H1 (cell line): Measurements from ENCODE around the gene ABI3BP. TPM values are rescaled to one million over a fixed set of nuclear protein-coding genes. Genes with fewer than 3 reads are reported as not detected.

Experiments used
- CTCF ChIA-PET: fragments of 300-600 bp; sonication (Branson Sonifier 250); formaldehyde crosslinking; loops from one replicate; lab custom pipeline; 2021; ENCODE audit not compliant: partially characterized antibody; lab: Charles Lee
- POLR2A ChIA-PET: fragments of 300-600 bp; sonication (Branson Sonifier 250); formaldehyde crosslinking; loops from one replicate; lab custom pipeline; 2021; ENCODE audit warnings: inconsistent platforms; ENCODE audit not compliant: partially characterized antibody; lab: Charles Lee
- DNase-seq, 2 experiments: peaks; one replicate each; pipeline versions ENCODE4 v3.0.0 to v3.0.0-alpha.2; 2010 to 2022; ENCODE audit warnings: low spot score in 2 of 2, low read depth in 1 of 2, mixed read lengths in 1 of 2
- FAIRE-seq: peaks from 2 replicates; lab custom pipeline; 2011; peaks lifted over from hg19 to GRCh38; lab: Jason Lieb, UNC
- H2AFZ ChIP-seq: 2 replicates; pipeline ENCODE4 v1.8.1; 2012; ENCODE audit warnings: low read length, inconsistent platforms
- H2AK5ac ChIP-seq: 2 replicates; pipeline ENCODE4 v1.6.1; 2013; ENCODE audit warnings: low read depth, low read length
- H2BK120ac ChIP-seq: replicated peaks from 2 replicates; pipeline ENCODE3; 2013; ENCODE audit warnings: low read depth, low read length, inconsistent platforms
- H2BK12ac ChIP-seq: 2 replicates; pipeline ENCODE4 v1.6.1; 2013; ENCODE audit warnings: low read depth, low read length
- H2BK15ac ChIP-seq: 2 replicates; pipeline ENCODE4 v1.6.1; 2013; ENCODE audit warnings: low read length
- H2BK20ac ChIP-seq: 2 replicates; pipeline ENCODE4 v1.6.1; 2013; ENCODE audit warnings: low read length
- H2BK5ac ChIP-seq: 2 replicates; pipeline ENCODE4 v1.6.1; 2013; ENCODE audit warnings: low read depth, low read length
- H3K14ac ChIP-seq: 2 replicates; pipeline ENCODE4 v1.6.1; 2013; ENCODE audit warnings: inconsistent platforms; ENCODE audit not compliant: insufficient read length
- H3K18ac ChIP-seq: 2 replicates; pipeline ENCODE4 v1.6.1; 2013; ENCODE audit warnings: low read length; ENCODE audit errors: extremely low read depth
- H3K23ac ChIP-seq: 2 replicates; pipeline ENCODE4 v1.6.1; 2013; ENCODE audit warnings: inconsistent platforms; ENCODE audit not compliant: insufficient read length
- H3K23me2 ChIP-seq: 2 replicates; pipeline ENCODE4 v1.6.1; 2013; ENCODE audit warnings: low read depth, low read length
- H3K27ac ChIP-seq: 2 replicates; pipeline ENCODE4 v1.6.1; 2011; ENCODE audit warnings: low read depth, low read length, inconsistent platforms
- H3K27me3 ChIP-seq, 4 experiments: replicated peaks in 1 of 4; 1 replicate in 1 of 4; 2 replicates in 3 of 4; pipeline versions ENCODE4 v1.6.1 to v1.8.1; 2011 to 2013; ENCODE audit warnings: low read length in 3 of 4, mild to moderate bottlenecking in 3 of 4, inconsistent platforms in 2 of 4, mixed read lengths in 2 of 4, moderate library complexity in 1 of 4; ENCODE audit not compliant: control insufficient read depth in 3 of 4, insufficient read depth in 3 of 4; ENCODE audit errors: extremely low read depth in 1 of 4
- H3K36me3 ChIP-seq, 4 experiments: 2 replicates each; pipeline versions ENCODE4 v1.6.1 to v1.8.1; 2011 to 2013; ENCODE audit warnings: mild to moderate bottlenecking in 4 of 4, low read length in 3 of 4, moderate library complexity in 2 of 4, control low read depth in 1 of 4, inconsistent platforms in 1 of 4; ENCODE audit not compliant: insufficient read depth in 4 of 4, control insufficient read depth in 2 of 4
- H3K4ac ChIP-seq: replicated peaks from 2 replicates; pipeline ENCODE3; 2013; ENCODE audit warnings: low read length, low read depth, mixed read lengths, inconsistent platforms; ENCODE audit not compliant: insufficient read length
- H3K4me1 ChIP-seq, 4 experiments: replicated peaks in 1 of 4; 1 replicate in 1 of 4; 2 replicates in 3 of 4; pipeline versions ENCODE4 v1.6.1 to v1.8.1; 2011 to 2013; ENCODE audit warnings: low read length in 3 of 4, inconsistent platforms in 2 of 4, mixed read lengths in 1 of 4; ENCODE audit not compliant: insufficient read depth in 4 of 4, control insufficient read depth in 3 of 4
- H3K4me2 ChIP-seq, 2 experiments: 2 replicates each; pipeline versions ENCODE4 v1.6.1 to v1.8.1; 2011 to 2013; ENCODE audit warnings: low read depth in 2 of 2, low read length in 2 of 2, control low read depth in 1 of 2, inconsistent platforms in 1 of 2, mild to moderate bottlenecking in 1 of 2; ENCODE audit not compliant: insufficient read depth in 1 of 2
- H3K4me3 ChIP-seq, 4 experiments: fragments of 200-600, 300-600 bp in 1 of 4; sonication (generic), shearing (Covaris generic), sonication (Bioruptor Twin) in 1 of 4; 2 replicates each; pipeline versions ENCODE4 v1.5.1 to v1.8.1; 2011 to 2016; ENCODE audit warnings: low read length in 4 of 4, low read depth in 3 of 4, control low read depth in 2 of 4, inconsistent platforms in 2 of 4, mild to moderate bottlenecking in 2 of 4, mixed read lengths in 1 of 4, moderate library complexity in 1 of 4; ENCODE audit not compliant: insufficient read depth in 2 of 4; ENCODE audit errors: extremely low read depth in 1 of 4
- H3K56ac ChIP-seq: replicated peaks from 2 replicates; pipeline ENCODE3; 2013; ENCODE audit warnings: low read depth, mild to moderate bottlenecking, mixed read lengths, low read length, inconsistent platforms; ENCODE audit not compliant: insufficient read length
- H3K79me1 ChIP-seq: 2 replicates; pipeline ENCODE4 v1.6.1; 2013; ENCODE audit warnings: low read depth, low read length, control low read depth
- H3K79me2 ChIP-seq, 2 experiments: 2 replicates each; pipeline versions ENCODE4 v1.6.1 to v1.8.1; 2012 to 2013; ENCODE audit warnings: low read length in 2 of 2, mild to moderate bottlenecking in 2 of 2, inconsistent platforms in 1 of 2; ENCODE audit not compliant: insufficient read depth in 2 of 2, control insufficient read depth in 1 of 2
- H3K9ac ChIP-seq, 4 experiments: replicated peaks in 1 of 4; 1 replicate in 1 of 4; 2 replicates in 3 of 4; pipeline versions ENCODE4 v1.6.1 to v1.8.1; 2011 to 2013; ENCODE audit warnings: low read depth in 3 of 4, low read length in 3 of 4, control low read depth in 2 of 4, mild to moderate bottlenecking in 2 of 4, moderate library complexity in 2 of 4, inconsistent platforms in 1 of 4; ENCODE audit errors: extremely low read depth in 1 of 4
- H3K9me3 ChIP-seq, 2 experiments: 2 replicates each; pipeline versions ENCODE4 v1.6.1 to v1.8.1; 2012 to 2013; ENCODE audit warnings: mild to moderate bottlenecking in 2 of 2, moderate library complexity in 2 of 2, control low read depth in 1 of 2, inconsistent platforms in 1 of 2, low read depth in 1 of 2, low read length in 1 of 2, mixed read lengths in 1 of 2; ENCODE audit not compliant: insufficient read depth in 2 of 2
- H4K20me1 ChIP-seq, 2 experiments: replicated peaks in 1 of 2; 2 replicates each; pipeline versions ENCODE3 to v1.8.1; 2011 to 2013; ENCODE audit warnings: inconsistent platforms in 2 of 2, low read length in 2 of 2, mild to moderate bottlenecking in 1 of 2; ENCODE audit not compliant: insufficient read depth in 2 of 2, control insufficient read depth in 1 of 2
- H4K5ac ChIP-seq: 2 replicates; pipeline ENCODE4 v1.6.1; 2013; ENCODE audit warnings: low read length, low read depth, mixed read lengths, inconsistent platforms; ENCODE audit not compliant: insufficient read length
- H4K8ac ChIP-seq: 2 replicates; pipeline ENCODE4 v1.8.0; 2013; ENCODE audit warnings: mild to moderate bottlenecking, moderate library complexity, low read length, inconsistent platforms; ENCODE audit not compliant: insufficient read depth; ENCODE audit errors: extremely low read depth
- H4K91ac ChIP-seq: replicated peaks from 2 replicates; pipeline ENCODE3; 2013; ENCODE audit warnings: low read length, mixed read lengths, inconsistent platforms; ENCODE audit not compliant: insufficient read length
- EP300 ChIP-seq, 2 experiments: IDR thresholded peaks; 1 replicate in 1 of 2; 2 replicates in 1 of 2; pipeline ENCODE4 v1.6.1; 2011 to 2012; ENCODE audit warnings: low read depth in 2 of 2, low read length in 2 of 2, mild to moderate bottlenecking in 2 of 2, borderline replicate concordance in 1 of 2, inconsistent platforms in 1 of 2, moderate library complexity in 1 of 2
- JUND ChIP-seq: IDR thresholded peaks from 2 replicates; pipeline ENCODE4 v1.6.1; 2011; ENCODE audit warnings: mild to moderate bottlenecking, improper control_type of control experiment, low read length
- KDM5A ChIP-seq: fragments of 200-600 bp; IDR thresholded peaks from 2 replicates; pipeline ENCODE4 v1.7.1; 2012; ENCODE audit warnings: mild to moderate bottlenecking, low read length, inconsistent platforms, mixed read lengths
- MAFK ChIP-seq: IDR thresholded peaks from 2 replicates; pipeline ENCODE4 v1.6.1; 2012; ENCODE audit warnings: low read depth, mild to moderate bottlenecking, improper control_type of control experiment, low read length
- PHF8 ChIP-seq: fragments of 200-600 bp; sonication (generic); conservative IDR thresholded peaks from 2 replicates; pipeline ENCODE4 v1.7.1; 2012; ENCODE audit warnings: low read depth, mild to moderate bottlenecking, inconsistent platforms, low read length, moderate library complexity
- POLR2A ChIP-seq, 2 experiments: IDR thresholded peaks; 1 replicate in 1 of 2; 2 replicates in 1 of 2; pipeline ENCODE4 v1.6.1; 2011; ENCODE audit warnings: low read depth in 2 of 2, low read length in 2 of 2, mild to moderate bottlenecking in 2 of 2; ENCODE audit errors: control extremely low read depth in 1 of 2
- RFX5 ChIP-seq: IDR thresholded peaks from 2 replicates; pipeline ENCODE4 v1.6.1; 2011; ENCODE audit warnings: low read depth, low read length, improper control_type of control experiment, borderline replicate concordance
- RXRA ChIP-seq: IDR thresholded peaks from 2 replicates; pipeline ENCODE4 v1.6.1; 2011; ENCODE audit warnings: low read depth, mild to moderate bottlenecking, low read length, moderate library complexity; ENCODE audit not compliant: insufficient read depth
- SP1 ChIP-seq: IDR thresholded peaks from 2 replicates; pipeline ENCODE4 v1.6.1; 2011; ENCODE audit warnings: low read depth, low read length
- SRF ChIP-seq: IDR thresholded peaks from 2 replicates; pipeline ENCODE4 v1.6.1; 2011; ENCODE audit warnings: mild to moderate bottlenecking, low read depth, low read length, moderate library complexity
- TBP ChIP-seq: IDR thresholded peaks from 2 replicates; pipeline ENCODE4 v1.6.1; 2011; ENCODE audit warnings: low read depth, low read length, improper control_type of control experiment
- TCF12 ChIP-seq: IDR thresholded peaks from 2 replicates; pipeline ENCODE4 v1.6.1; 2011; ENCODE audit warnings: low read depth, mild to moderate bottlenecking, low read length
- USF2 ChIP-seq: IDR thresholded peaks from 2 replicates; pipeline ENCODE4 v1.6.1; 2011; ENCODE audit warnings: low read length, improper control_type of control experiment
- WGBS, 2 experiments: shearing (Covaris generic) in 1 of 2; methylation state at CpG; one replicate each; pipeline versions ENCODE4 v1.1.6 to v1.1.7; 2013 to 2015; ENCODE audit warnings: low lambda C conversion rate in 2 of 2, mixed read lengths in 2 of 2, inconsistent platforms in 1 of 2, low coverage in 1 of 2, missing lambda C conversion rate in 1 of 2; ENCODE audit not compliant: insufficient replicate concordance in 2 of 2, insufficient coverage in 1 of 2, insufficient read length in 1 of 2; ENCODE audit errors: extremely low coverage in 1 of 2, missing lambda C conversion rate in 1 of 2; 5-methylcytosine and 5-hydroxymethylcytosine counted together
- polyA plus RNA-seq, 7 experiments: library from polyadenylated mRNA; depleted of rRNA in 3 of 7; stranded (reverse) in 5 of 7; unstranded in 2 of 7; fragments of >200 nt in 5 of 7; fragments of 200-250 nt in 2 of 7; gene quantifications; 1 replicate in 5 of 7; 2 replicates in 1 of 7; 4 replicates in 1 of 7; pipeline versions ENCODE4 v1.2.1 to v1.2.3, GENCODE V29; 2011 to 2013; ENCODE audit warnings: missing spikeins in 2 of 7, mixed read lengths in 2 of 7
- total RNA-seq: library from RNA; stranded (reverse); fragmentation: NEBNext Ultra II Directional; extraction: Animal tissue kit (Norgen Biotek cat#: 25700); gene quantifications from 2 replicates; pipeline ENCODE4 v1.2.1, GENCODE V29; 2021
- TF ChIP-seq, protein P1 (sequence below): IDR thresholded peaks from 2 replicates; pipeline ENCODE4 v1.6.1; 2012; ENCODE audit warnings: inconsistent platforms

The ABI3BP gene
- total and polyA plus RNA-seq, 2 of the 8 experiments (the other 6 are each of a cell fraction or from before 2014, with no cell fraction given): 0.08 to 0.32 TPM

DNA sequence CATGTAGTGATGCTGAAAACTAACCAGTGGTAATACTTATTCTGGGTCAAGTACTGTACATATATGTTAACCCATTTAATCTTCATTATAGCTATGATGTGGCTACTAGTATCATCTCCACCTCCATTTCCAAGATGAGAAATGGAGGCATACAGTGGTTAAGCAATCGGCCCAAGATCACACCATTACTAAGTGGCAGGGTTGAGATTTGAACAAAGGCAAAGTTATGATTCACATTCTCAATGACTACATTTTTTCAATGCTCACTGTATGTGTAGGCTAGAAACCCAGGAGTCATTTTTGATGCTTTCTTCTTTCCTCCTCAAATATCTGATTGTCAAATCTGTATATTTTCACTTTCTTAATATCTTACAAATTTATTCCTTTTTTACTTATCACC lies 30.2 kb downstream of the ABI3BP start:
- Histone ChIP-seq H3K36me3 (no peaks in the 10 kb centered on the region), H4K8ac (no peak overlapping the region), H3K9ac (no peak overlapping the region), H2BK120ac (no peak overlapping the region), H3K79me1 (no peaks in the 10 kb centered on the region), H3K4me3 (no peak overlapping the region), H3K23me2 (no peaks in the 10 kb centered on the region), H3K27me3 (peaks cover 0 to 1% (median 0%) of the 10 kb centered on the region in 4 experiments; a peak in 1 of 7 replicates), H3K9me3 (peaks cover 0 to 5% of the 10 kb centered on the region in 2 experiments; a peak in 1 of 4 replicates), H4K20me1 (no peaks in the 10 kb centered on the region), H3K4me2 (no peak overlapping the region), H3K14ac (no peak overlapping the region), H2BK12ac (no peak overlapping the region), H3K79me2 (no peaks in the 10 kb centered on the region), H2AFZ (no peak overlapping the region), H4K91ac (no peak overlapping the region), H3K56ac (no peak overlapping the region), H2AK5ac (no peak overlapping the region), H2BK5ac (no peak overlapping the region), H3K18ac (no peak overlapping the region), H2BK20ac (no peak overlapping the region), H3K4ac (no peak overlapping the region), H3K4me1 (no peaks in the 10 kb centered on the region), H4K5ac (no peak overlapping the region), H2BK15ac (no peak overlapping the region), H3K27ac (no peak overlapping the region), H3K23ac (no peak overlapping the region)
- FAIRE-seq: no peak
- DNase-seq: no peak
- ChIA-PET POLR2A (no interaction called here), CTCF (interaction anchor here (0.9 kb wide), 1 partner anchor 63 kb away, joined by 3 read pairs; no protein-coding TSS in a partner anchor)
- WGBS, 2 experiments: 88% methylated on average over 1 of the region's 1 CpG; no CpG with 5 or more reads in 1 of the 2 experiments
- TF ChIP-seq SP1 (no peak), RXRA (no peak), POLR2A (IDR thresholded peaks at IDR 0.05; ENCODE audit: control extremely low read depth in 1 of 2, low read depth in 2 of 2, low read length in 2 of 2) (no peak), TBP (no peak), RFX5 (no peak), TCF12 (no peak), KDM5A (no peak), SRF (no peak), EP300 (IDR thresholded peaks at IDR 0.05; ENCODE audit: borderline replicate concordance in 1 of 2, low read depth in 2 of 2, low read length in 2 of 2) (no peak), JUND (no peak), USF2 (no peak), MAFK (no peak), PHF8 (no peak)
- TF ChIP-seq, protein P1, sequence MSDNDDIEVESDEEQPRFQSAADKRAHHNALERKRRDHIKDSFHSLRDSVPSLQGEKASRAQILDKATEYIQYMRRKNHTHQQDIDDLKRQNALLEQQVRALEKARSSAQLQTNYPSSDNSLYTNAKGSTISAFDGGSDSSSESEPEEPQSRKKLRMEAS: no peak
